NCI-H82 (cell line): ENCODE results near the gene OLFML1.

Experiments used
- DNase-seq: peaks from one replicate; lab custom pipeline; 2025; lab: John Stamatoyannopoulos, UW

OLFML1 gene

DNA sequence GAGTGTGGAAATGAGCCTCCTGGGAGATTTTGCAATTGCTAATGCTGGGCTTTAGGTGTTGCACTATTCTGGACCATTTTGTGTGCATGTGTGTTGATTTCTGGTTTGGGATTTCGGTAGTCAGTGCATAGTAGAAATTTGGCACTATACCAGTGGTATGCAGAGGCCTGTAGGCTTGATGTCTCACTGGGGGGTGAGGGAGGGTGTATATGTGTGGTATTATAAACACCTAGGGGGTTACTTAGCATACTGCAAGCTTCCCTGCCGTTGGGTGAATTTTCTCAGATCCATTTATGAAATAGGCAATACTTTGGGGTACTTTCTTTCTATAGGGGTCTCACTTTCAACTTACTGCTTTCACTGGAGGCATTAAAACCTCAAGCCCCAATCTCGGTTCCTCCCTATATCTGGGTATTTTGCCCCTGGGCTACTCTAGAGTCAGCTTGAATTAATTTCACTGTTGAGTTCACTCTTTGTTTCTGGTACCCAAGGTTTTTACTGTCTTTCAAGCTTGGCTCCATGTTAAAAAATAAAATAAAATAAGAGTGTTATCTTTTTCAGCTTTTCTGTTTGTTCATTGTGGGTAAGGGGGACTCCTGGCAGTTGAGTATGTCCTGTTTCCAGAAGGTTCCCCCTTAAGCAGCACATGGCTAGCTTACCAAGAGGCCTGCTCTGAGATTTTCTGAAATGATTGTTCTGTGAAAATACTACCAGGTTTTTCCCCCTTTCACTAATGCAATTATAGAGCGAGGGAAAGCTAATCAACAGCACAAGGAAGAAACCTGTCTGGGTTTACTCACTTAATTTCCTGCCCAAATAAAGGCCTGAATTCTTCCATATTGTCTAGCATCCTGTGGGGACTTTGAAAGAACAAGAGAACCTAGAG, 74.3 kb downstream of the OLFML1 start:
- peak; percentile 43 for DNase-seq
